ENCODE measurements around the gene HFM1. TPM values are rescaled to one million over a fixed set of nuclear protein-coding genes. Genes with fewer than 3 reads are reported as not detected.

HFM1 gene
- total RNA-seq, result under 0.01 and 0.28 TPM in 2 replicates

DNA sequence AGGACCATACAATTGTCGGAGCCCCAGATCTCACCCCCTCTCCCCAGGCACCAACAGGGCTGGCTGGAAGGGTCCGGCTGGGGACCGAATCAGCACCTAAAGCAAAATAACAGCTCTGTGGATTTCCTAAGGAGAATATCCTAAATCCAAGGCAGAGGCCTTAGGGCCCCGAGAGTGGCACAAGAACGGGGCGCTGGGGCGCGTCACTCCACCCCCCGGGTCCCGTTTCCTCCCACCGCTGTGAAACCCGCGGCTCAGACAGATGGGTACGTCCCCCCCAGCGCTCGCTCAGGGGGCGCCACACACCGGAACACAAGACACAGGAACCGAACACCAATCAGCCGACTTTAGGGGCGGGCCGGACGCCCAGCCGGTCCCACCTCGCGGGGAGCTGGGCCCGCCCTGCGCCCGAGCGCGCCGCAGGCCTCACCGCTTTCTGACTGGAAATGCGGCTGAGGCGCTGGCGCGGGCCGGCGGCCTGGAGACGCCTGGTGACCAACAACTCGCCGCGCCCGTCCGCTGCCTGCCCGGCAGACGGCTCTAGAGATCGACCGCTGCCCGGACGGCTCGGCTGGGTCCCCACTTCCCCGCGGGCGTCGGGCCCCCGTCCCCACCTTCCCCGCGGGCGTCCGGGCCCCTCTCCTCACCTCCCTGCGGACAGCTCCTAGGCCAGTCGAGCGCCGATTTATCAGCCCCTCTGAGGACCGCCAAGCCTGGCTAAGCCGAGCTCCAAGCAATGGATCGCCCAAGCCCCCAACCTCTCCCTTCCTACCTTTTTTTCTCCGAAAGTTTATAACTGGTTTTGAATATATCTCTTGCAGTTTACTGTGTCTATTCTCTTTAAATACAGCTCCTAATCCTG is at the start of gene HFM1:
HFM1 (minus strand) TSS at position 687 of the 862 bp plus-strand sequence. CDS start 3,755 bp downstream, outside the sequence.

Other genes with a start within 250 kb of the HFM1 start
- gene CDC7, start 96.0 kb upstream of the HFM1 start, total RNA-seq, result 2.5 and 9.0 TPM in 2 replicates